A549 (cell line): ENCODE results near the gene HNRNPUL2.

ENCODE experiments used
- BHLHE40 ChIP-seq: IDR thresholded peaks from 2 replicates; pipeline ENCODE4 v1.6.1; 2012; ENCODE audit warnings: low read depth, low read length, inconsistent platforms
- KDM5A ChIP-seq: fragments of 200-600 bp; sonication (generic); IDR thresholded peaks from 2 replicates; pipeline ENCODE4 v1.6.1; 2016; ENCODE audit warnings: antibody characterized with exemption, mild to moderate bottlenecking
- TF ChIP-seq, protein P1 (sequence below): fragments of >200 bp; sonication (Bioruptor Twin); formaldehyde crosslinking; IDR thresholded peaks from 3 replicates; pipeline ENCODE4 v1.5.1; 2016

DNA sequence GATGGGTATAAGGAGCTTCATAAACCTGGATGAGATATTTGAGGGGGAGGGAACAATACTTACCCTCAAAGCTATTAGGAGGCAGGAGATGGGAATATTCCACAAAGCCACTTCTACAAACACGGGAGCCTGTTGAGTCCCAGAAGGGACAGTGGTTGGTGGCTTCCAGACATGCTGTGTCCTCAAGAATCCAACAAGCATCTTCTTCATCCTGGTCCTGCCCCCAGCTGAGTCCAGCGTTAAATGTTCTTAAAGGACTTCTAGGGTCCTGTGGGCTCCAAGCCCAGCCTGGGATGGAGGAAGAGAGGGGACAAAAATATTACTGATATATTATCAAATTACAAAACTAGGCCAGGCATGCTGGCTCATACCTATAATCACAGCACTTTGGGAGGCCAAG is 59.8 kb downstream of the HNRNPUL2 start:
- TF ChIP-seq BHLHE40 (no peak), KDM5A (no peak)
- TF ChIP-seq, protein P1, sequence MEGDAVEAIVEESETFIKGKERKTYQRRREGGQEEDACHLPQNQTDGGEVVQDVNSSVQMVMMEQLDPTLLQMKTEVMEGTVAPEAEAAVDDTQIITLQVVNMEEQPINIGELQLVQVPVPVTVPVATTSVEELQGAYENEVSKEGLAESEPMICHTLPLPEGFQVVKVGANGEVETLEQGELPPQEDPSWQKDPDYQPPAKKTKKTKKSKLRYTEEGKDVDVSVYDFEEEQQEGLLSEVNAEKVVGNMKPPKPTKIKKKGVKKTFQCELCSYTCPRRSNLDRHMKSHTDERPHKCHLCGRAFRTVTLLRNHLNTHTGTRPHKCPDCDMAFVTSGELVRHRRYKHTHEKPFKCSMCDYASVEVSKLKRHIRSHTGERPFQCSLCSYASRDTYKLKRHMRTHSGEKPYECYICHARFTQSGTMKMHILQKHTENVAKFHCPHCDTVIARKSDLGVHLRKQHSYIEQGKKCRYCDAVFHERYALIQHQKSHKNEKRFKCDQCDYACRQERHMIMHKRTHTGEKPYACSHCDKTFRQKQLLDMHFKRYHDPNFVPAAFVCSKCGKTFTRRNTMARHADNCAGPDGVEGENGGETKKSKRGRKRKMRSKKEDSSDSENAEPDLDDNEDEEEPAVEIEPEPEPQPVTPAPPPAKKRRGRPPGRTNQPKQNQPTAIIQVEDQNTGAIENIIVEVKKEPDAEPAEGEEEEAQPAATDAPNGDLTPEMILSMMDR: no peak
